Activated CD8-positive, alpha-beta T cell treated with anti-CD3 and anti-CD28 coated beads for 36 hours (primary cell): ENCODE results near the gene COMMD6. TPM values are rescaled to one million over a fixed set of nuclear protein-coding genes. Genes with fewer than 3 reads are reported as not detected.

ENCODE experiments used
- ATAC-seq: fragments of 200-7000 bp; cut with Tn5 transposase; one replicate; pipeline ENCODE4 v1.10.0; 2021; ENCODE audit warnings: mild to moderate bottlenecking, moderate library complexity
- CTCF ChIA-PET: fragments of 350-600 bp; sonication (Branson Sonifier 250); formaldehyde crosslinking; loops from one replicate; lab custom pipeline; 2021; ENCODE audit warnings: antibody characterized with exemption; lab: Charles Lee
- POLR2A ChIA-PET: fragments of 350-600 bp; sonication (Branson Sonifier 250); formaldehyde crosslinking; loops from one replicate; lab custom pipeline; 2021; ENCODE audit warnings: antibody characterized with exemption; lab: Charles Lee
- DNase-seq: peaks from one replicate; pipeline ENCODE4 v3.0.0-alpha.2; 2020
- H3K27ac Mint-ChIP-seq: one replicate; pipeline ENCODE4 v1.8.0; 2021; ENCODE audit warnings: mild to moderate bottlenecking, mixed read lengths
- H3K27me3 Mint-ChIP-seq: one replicate; pipeline ENCODE4 v1.8.0; 2021; ENCODE audit warnings: mixed read lengths
- H3K36me3 Mint-ChIP-seq: one replicate; pipeline ENCODE4 v1.8.0; 2021; ENCODE audit warnings: low read depth, mixed read lengths
- H3K4me1 Mint-ChIP-seq: one replicate; pipeline ENCODE4 v1.8.0; 2021; ENCODE audit warnings: low read depth, mixed read lengths
- H3K4me3 Mint-ChIP-seq: one replicate; pipeline ENCODE4 v1.8.0; 2021; ENCODE audit warnings: mild to moderate bottlenecking, moderate library complexity, mixed read lengths
- H3K9me3 Mint-ChIP-seq: one replicate; pipeline ENCODE4 v1.8.0; 2021; ENCODE audit warnings: mixed read lengths
- intact Hi-C: fragments of 100-400 bp; cut with micrococcal nuclease; formaldehyde crosslinking; loops from one replicate; pipeline ENCODE4 v1.10.0; 2022
- total RNA-seq, 2 experiments: library from RNA; stranded (reverse); gene quantifications; one replicate each; pipeline ENCODE4 v1.2.3, GENCODE V29; 2021
- TF ChIP-seq, protein P1 (sequence below): fragments of 200-600 bp; IDR thresholded peaks from one replicate; pipeline ENCODE4 v1.8.0; 2022; ENCODE audit warnings: antibody characterized with exemption, mild to moderate bottlenecking

Gene COMMD6
- total RNA-seq, 2 experiments from 2014 or later = 114 to 116 TPM

DNA sequence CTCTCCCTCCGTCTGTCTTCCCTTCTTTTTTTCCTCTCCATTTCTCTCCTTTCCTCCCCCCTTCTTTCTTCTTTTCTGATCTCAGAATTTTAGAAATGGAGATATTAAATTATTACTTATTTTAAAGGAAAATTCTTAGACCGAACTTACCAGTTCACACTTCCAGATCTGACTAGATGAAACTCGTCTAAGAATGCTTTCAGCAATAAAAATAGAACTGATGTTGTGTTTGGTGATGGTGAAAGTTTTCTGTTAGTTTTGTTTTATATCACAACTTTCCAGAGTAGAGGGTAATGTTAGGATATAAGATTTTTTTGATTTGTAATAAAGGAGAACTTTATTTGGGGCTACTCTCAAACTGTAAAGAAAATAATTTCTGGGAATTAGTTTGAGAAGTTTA is 41.9 kb upstream of the COMMD6 start:
- Mint-ChIP-seq H3K27me3 (no peaks in the 10 kb centered on the region), H3K36me3 (peaks cover 35% of the 10 kb centered on the region), H3K27ac (no peak overlapping the region), H3K4me1 (peaks cover 21% of the 10 kb centered on the region), H3K4me3 (no peak overlapping the region), H3K9me3 (peaks cover 11% of the 10 kb centered on the region)
- DNase-seq (no peak), ATAC-seq (no peak)
- ChIA-PET CTCF (no interaction called here), POLR2A (interaction anchor here (1.0 kb wide), 1 partner anchor 25 kb away, joined by 3 read pairs; no protein-coding TSS in a partner anchor)
- TF ChIP-seq, protein P1, sequence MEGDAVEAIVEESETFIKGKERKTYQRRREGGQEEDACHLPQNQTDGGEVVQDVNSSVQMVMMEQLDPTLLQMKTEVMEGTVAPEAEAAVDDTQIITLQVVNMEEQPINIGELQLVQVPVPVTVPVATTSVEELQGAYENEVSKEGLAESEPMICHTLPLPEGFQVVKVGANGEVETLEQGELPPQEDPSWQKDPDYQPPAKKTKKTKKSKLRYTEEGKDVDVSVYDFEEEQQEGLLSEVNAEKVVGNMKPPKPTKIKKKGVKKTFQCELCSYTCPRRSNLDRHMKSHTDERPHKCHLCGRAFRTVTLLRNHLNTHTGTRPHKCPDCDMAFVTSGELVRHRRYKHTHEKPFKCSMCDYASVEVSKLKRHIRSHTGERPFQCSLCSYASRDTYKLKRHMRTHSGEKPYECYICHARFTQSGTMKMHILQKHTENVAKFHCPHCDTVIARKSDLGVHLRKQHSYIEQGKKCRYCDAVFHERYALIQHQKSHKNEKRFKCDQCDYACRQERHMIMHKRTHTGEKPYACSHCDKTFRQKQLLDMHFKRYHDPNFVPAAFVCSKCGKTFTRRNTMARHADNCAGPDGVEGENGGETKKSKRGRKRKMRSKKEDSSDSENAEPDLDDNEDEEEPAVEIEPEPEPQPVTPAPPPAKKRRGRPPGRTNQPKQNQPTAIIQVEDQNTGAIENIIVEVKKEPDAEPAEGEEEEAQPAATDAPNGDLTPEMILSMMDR = no peak
- intact Hi-C loops = no loop called here

DNA sequence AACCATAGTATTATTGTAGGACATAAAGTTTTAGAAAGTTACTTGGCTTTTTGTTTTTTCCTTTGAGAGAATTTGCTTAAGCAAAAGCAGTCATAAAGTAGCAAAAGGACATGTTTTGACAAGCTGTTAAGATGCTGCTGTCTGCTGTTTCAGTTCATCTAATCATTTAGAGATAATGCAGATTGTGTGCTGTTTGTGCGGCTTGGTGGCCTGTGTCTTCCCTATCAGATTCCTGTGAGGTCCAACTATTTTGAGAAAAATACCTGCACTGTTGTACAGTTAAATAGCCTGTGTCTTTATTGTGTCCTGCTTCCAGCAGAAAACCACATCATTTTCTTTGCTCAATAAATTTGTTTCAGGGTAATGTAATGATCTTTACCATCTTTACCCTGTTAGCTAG is 31.9 kb upstream of the COMMD6 start:
- intact Hi-C loops = no loop called here
- peaks cover 42% of the 10 kb centered on the region for H3K36me3 Mint-ChIP-seq

DNA sequence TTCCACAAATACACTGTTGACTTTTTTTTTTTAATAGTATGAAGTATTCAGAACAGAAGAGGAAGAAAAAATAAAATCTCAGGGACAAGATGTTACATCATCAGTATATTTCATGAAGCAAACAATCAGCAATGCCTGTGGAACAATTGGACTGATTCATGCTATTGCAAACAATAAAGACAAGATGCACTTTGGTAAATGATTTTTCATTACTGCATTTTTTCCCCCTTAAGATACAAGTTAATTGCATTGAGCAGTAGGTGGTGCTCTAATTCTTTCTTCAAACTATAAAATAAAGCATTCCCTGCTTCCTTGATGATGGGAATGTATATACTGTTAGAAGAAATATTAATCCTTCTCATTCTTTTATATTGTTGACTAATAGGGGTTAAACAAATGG is 29.0 kb upstream of the COMMD6 start:
- intact Hi-C loops = no loop called here
- ATAC-seq = no peak
- ChIA-PET POLR2A (no interaction called here), CTCF (no interaction called here)
- Mint-ChIP-seq H3K4me1 (no peaks in the 10 kb centered on the region), H3K4me3 (no peak overlapping the region), H3K27ac (no peak overlapping the region), H3K9me3 (no peaks in the 10 kb centered on the region), H3K27me3 (no peaks in the 10 kb centered on the region), H3K36me3 (peaks cover 18% of the 10 kb centered on the region)
- DNase-seq = no peak
- TF ChIP-seq, protein P1 = no peak

More for the DNA sequence above, 31.9 kb upstream of the COMMD6 start:
- ATAC-seq (no peak), DNase-seq (no peak)
- Mint-ChIP-seq H3K9me3 (no peaks in the 10 kb centered on the region), H3K27me3 (no peaks in the 10 kb centered on the region), H3K27ac (no peak overlapping the region), H3K4me3 (no peak overlapping the region), H3K4me1 (no peaks in the 10 kb centered on the region)
- POLR2A ChIA-PET = interaction anchor here (0.7 kb wide), 1 partner anchor 862 kb away, joined by 4 read pairs; no protein-coding TSS in a partner anchor
- CTCF ChIA-PET = interaction anchor here (1.1 kb wide), 1 partner anchor 19 kb away, joined by 3 read pairs; the partner anchor contains the start of gene UCHL3
- TF ChIP-seq, protein P1 = no peak

DNA sequence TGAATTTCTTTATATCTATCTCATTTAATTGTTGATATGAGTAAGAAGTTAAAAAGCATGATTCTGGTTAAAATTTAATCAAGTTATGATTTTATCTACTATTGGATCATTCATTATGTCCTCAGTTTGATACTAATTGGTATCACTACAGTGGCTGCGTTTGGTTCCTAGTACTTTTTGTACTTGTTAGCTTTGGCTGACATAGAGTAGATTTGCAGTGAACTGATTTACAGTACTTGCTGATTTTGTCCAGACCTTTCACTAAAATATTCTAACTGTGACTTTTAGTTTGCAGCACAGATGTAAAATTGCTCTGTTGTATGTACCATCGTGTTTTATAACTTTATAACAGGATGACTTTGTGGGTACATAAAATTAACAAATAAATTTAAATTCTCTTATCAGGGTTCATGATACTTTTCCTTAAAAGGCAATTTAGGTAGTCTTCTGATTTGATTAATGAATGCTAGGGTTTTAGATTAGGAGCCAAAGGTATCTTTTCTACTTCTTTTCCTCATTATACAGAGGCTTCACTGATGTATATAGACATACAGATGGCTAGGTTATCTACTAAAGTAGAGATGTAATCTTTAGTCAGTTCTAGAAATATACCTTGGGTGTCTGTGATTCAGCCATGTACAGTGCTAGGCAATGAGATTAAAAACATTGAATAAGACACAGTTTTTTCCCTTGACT is 20.7 kb upstream of the COMMD6 start:
- H3K9me3 Mint-ChIP-seq = peaks cover 1% of the 10 kb centered on the region
- no peak overlapping the region for H3K4me3 Mint-ChIP-seq
- DNase-seq = no peak
- ChIA-PET CTCF (interaction anchor here (1.0 kb wide), 1 partner anchor 138 kb away, joined by 3 read pairs; no protein-coding TSS in a partner anchor), POLR2A (interaction anchor here (0.5 to 0.6 kb wide), 2 partner anchors 7 to 1771 kb away, joined by 3 read pairs; no protein-coding TSS in a partner anchor)
- no peaks in the 10 kb centered on the region for H3K27me3 Mint-ChIP-seq
- ATAC-seq = peak; percentile 47
- peaks cover 32% of the 10 kb centered on the region for H3K36me3 Mint-ChIP-seq
- H3K27ac Mint-ChIP-seq = peak overlapping the region; percentile 50
- TF ChIP-seq, protein P1 = no peak
- peaks cover 34% of the 10 kb centered on the region for H3K4me1 Mint-ChIP-seq
- intact Hi-C loops = no loop called here

DNA sequence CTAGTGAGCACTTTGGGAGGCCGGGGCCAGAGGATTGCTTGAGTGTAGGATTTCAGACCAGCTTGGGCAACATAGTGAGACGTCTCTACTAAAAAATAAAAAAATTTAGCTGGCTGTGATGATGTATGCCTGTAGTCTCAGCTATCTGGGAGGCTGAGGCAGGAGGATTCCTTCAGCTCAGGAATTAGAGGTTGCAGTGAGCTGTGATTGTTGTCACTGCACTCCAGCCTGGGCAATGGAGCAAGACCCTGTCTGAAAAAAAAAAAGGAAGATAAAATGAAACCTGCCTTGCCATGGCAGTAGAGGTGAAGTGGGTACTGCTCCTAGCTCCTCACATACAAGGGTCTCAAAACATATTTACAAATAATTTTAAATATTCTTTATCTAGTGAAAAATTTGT is 19.3 kb upstream of the COMMD6 start:
- H3K4me3 Mint-ChIP-seq = no peak overlapping the region
- H3K9me3 Mint-ChIP-seq = peaks cover 1% of the 10 kb centered on the region
- intact Hi-C loops = no loop called here

More for the DNA sequence above, 19.3 kb upstream of the COMMD6 start:
- POLR2A ChIA-PET = no interaction called here
- no peak for DNase-seq
- ATAC-seq = no peak
- CTCF ChIA-PET = no interaction called here
- Mint-ChIP-seq H3K36me3 (peaks cover 35% of the 10 kb centered on the region), H3K27me3 (no peaks in the 10 kb centered on the region), H3K4me1 (peaks cover 42% of the 10 kb centered on the region), H3K27ac (no peak overlapping the region)
- TF ChIP-seq, protein P1 = no peak
